NCI-H2081 (cell line): ENCODE data around the gene PTPRN2.
"Not testable (repeated sequence)": the region's sequence is repeated elsewhere in the genome, so short reads cannot be mapped to it uniquely, and the experiment has no call there.

Source experiments
- DNase-seq, 2 experiments: peaks; one replicate each; lab custom pipeline; 2025; lab: John Stamatoyannopoulos, UW

Gene PTPRN2

DNA sequence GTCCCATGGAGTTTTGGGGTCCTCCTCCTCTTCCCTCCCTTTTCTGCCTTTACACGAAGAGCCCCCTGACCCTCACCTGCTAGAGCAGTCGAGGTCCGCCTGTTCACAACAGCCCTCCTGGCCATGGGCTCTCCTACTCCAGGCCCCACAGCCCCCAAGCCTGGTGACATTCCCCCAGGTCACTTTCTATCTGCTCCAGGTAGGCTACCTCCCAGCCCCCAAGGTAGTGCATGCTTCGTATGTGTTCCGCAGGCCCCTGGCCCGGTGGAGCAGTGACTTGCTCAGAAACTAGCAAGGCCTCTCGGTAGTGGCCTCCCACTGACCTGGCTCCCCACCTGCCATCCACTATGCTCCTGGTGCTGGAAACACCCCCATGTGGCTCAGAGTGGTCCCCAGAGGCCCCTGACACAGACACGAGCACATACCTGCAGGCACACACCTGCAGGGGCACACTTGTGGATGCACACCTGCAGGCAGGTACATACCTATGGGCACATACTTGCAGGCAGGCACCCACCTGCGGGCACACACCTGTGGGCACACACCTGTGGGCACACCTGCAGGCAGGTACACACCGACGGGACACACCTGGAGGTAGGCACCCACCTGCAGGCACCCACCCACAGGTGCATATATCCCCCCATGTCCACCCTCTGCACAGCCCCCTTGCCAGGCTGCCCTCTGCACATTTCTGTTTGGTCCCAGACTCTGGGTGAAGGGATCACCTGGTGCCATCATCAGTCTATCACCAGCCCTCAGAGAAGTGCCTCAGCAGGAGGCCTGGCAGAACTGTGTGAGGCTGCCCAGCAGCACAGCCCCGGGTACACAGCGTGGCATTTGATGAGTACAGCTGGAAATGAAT, 322.5 kb downstream of the PTPRN2 start:
- DNase-seq, result no peak

DNA sequence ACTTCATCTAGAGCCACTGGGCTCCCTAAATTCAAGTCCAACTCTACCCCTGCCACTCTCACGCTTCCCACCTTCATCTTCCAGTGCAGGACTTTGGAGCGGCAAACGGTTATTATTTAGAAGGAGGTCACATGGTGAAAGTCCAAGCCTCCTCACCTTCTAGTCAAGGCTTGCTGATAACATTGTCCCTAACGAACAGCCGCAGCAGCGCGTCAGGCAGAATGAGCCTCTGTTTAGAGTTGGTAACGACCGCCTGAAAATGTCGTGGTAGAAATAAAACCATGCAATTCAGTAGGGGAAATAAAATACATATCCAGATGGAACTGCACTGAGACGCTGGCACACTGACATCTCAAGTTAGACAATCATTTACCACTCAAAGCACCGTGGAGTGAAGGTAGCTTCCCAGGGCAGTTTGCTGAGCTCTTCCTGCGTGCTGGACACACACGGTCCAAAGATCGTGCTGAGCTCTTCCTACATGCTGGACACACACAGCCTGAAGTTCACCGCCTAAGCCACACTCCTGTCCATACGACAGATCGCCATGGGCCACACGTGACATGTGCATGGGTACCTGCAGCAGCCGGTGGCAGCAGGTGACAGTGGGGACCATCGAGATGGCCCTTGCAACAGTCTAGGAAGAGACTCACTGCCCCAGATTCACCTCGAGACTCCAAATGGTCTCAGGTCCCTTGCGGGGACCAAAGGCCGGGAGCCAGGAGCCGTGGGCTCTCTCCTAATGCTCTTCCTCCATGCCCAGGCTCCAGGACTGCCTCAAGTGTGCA, 323.5 kb downstream of the PTPRN2 start:
- DNase-seq, result no peak

- no peak for DNase-seq
Observed at GRCh38 chr7:158263110-158263963, 324.3 kb downstream of the PTPRN2 start.

DNA sequence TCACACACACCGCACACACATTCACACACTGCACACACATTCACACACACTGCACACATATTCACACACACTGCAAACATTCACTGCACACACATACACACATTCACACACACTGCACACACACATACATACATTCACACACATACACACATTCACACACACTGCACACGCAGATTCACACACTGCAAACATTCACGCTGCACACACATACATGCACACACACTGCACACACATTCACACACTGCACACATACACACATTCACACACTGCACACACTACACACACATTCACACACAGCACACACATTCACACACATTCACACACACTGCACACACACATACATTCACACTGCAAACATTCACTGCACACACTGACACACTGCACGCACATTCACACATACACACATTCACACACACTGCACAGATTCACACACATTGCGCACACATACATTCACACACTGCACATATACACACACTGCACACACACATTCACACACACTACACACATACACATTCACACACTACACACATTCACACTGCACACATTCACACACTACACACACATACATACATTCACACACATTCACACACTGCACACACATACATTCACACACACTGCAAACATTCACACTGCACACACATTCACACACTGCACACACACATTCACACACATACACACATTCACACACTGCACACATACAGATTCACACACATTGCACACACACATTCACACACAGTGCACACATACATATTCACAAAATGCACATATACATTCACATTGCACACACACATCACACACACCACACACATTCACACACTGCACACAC, 325.1 kb downstream of the PTPRN2 start:
- DNase-seq, result no peak

GRCh38 chr7:158261362-158262235, 326.0 kb downstream of the PTPRN2 start:
- DNase-seq, result no peak

DNA sequence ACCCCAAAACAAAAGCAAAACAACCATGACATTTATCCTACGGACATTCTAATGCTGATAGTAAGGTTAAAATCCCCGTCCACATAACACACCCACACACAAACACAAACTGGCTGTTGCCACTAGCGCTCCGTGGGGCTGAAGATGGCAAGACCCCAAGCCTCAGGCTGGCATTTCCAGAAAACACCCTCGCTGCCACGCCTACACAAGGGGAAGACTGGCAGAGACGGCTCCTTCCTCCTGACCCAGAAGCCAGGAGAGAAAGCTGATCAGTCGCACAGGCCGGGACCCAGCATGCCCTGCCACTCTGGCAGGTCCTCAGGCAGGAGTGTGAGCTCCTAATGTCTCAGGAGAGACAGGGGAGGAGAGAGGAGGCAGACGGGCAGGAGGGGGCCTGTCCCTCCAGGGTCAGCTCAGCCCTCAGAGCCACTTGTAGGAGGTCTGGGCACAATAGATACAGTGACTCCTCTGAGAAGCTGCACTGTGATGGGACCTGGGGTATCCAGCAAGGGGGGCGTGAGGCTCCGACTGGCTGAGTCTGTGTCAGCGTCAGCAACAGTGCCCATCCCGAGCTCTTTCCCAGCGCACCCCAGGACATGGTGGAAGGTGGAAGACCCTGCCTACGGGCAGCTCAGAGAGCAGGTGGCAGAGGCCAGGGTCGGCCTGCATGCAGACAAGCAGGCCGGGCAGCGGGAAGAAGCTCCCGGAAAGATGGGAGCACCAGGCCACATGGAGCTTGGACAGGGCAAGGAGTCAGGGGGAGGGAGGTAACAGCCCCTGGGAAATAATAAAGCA, 326.9 kb downstream of the PTPRN2 start:
- DNase-seq, result no peak

GRCh38 chr7:158259671-158260418, 327.8 kb downstream of the PTPRN2 start:
- DNase-seq, result no peak

DNA sequence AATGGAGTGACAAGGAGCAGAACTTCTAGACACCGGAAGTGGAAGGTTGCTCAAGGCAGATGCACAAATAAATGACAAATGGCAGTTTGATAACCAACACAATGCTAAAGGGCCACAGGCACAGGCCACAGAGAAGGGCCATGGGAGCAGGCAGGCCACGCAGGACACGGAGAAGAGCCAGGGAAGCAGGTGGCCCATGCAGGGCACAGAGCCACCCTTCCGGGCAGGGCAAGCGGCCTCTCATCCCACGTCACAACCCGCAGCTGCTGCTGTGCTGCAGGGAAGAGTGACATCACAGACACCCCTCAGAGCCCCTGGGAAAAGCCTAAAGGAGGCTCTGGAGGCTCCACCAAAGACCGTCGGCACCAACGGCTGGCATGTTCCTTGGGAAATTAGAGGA, 328.5 kb downstream of the PTPRN2 start:
- DNase-seq, result no peak

DNA sequence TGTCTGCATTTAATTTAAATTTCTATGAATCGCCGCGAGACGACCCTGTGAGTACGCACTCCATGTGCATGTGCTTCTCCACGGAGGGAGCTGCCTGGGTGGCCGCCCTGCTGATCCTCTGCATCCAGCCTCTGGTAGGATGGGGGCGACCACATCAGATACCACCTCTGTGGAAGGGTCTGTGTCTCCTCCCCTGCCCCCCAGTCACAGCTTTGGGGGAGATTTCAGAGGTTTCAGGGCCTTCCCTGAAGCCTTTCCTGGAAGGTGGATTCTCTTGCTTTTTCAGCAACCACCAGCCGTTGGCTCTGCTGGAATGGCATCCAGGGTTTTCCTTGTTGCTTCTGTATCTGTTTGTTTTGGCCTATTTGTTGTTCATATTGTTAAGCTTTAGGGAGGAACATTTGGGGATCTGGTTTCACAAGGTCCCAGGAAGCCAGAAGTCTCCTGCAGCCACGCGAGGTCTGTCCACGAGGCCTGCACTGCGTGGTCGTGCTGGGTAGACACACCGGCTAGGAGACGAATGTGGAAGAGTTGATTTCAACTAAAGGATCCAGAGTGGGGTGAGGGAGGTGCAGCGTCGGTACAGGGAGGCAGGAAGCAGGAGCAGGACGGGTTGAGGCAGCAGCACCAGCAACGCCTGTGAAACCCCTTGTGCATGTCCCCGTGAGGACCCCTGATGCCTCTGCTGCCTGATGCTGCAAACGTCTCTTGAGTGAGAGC, 329.1 kb downstream of the PTPRN2 start:
- DNase-seq, result no peak

GRCh38 chr7:158257516-158258410, 329.9 kb downstream of the PTPRN2 start:
- DNase-seq, result no peak

GRCh38 chr7:158257001-158257400, 330.6 kb downstream of the PTPRN2 start:
- no peak for DNase-seq

DNA sequence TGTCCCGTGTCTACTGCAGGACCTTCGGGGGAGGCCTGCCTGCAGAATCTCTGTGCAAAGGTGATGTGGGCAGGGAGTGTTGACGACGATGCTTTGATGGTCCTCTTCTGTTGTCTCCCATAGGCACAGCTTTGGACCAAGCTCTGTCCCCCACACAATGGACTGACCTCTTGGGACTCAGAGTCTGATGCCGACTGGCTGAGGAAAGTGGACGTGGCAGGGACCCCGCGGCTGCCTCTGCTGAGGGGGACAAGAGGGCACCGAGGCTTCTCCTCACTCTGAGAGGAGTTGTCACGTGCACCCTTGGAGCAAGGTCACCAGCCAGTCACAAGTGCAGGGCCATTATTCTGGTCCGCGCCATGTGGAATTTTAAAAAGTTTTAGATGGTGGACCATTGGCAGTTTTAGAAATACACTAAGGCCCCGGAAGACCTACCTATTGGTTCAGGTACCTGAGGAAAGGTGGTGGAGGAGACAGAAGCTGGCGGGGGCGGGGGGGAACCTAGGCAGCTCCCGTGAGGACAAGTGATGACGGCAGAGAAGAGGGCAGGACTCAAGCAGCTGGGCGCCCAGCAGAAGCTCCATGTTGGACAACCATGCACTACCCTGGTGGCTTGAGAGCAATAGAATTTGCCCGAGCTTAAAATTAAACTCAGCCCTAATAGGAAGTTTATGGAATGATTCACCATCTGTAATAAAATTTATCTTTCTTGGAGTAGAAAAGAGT, 331.4 kb downstream of the PTPRN2 start:
- DNase-seq, result no peak

- DNase-seq, result no peak
Observed at GRCh38 chr7:158255558-158255957, 332.1 kb downstream of the PTPRN2 start.

- DNase-seq, result no peak
Observed at GRCh38 chr7:158255156-158255555, 332.5 kb downstream of the PTPRN2 start.

DNA sequence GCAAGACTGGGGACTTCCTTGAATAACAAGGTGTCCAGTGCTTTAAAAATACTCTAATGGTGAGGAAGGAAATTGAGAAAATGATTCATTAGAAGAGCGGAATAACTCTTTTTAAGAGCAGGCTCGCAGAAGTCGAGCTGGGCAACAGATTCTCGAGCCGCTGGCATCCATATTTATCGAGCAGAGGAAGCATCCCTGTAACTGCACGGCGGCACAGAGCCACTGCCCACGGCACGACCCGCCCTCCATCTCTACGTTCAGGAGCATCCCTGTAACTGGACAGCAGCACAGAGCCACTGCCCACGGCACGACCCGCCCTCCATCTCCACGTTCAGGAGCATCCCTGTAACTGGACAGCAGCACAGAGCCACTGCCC, 334.0 kb downstream of the PTPRN2 start:
- not testable (repeated sequence) for DNase-seq
